OCI-LY1 (cell line): Measurements from ENCODE around the gene NSL1.

Source experiments
- EZH2 ChIP-seq: fragments of 200-600 bp; sonication (generic), shearing (Covaris generic); IDR thresholded peaks from 2 replicates; pipeline ENCODE4 v1.8.0; 2017; ENCODE audit warnings: borderline replicate concordance, mixed run types, mild to moderate bottlenecking, antibody characterized with exemption, low read length, moderate library complexity, mixed read lengths
- TF ChIP-seq, protein P1 (sequence below): fragments of 200-600 bp; sonication (generic), shearing (Covaris generic); IDR thresholded peaks from 2 replicates; pipeline ENCODE4 v1.5.1; 2017; ENCODE audit warnings: mild to moderate bottlenecking, antibody characterized with exemption, low read length, moderate library complexity, mixed read lengths

DNA sequence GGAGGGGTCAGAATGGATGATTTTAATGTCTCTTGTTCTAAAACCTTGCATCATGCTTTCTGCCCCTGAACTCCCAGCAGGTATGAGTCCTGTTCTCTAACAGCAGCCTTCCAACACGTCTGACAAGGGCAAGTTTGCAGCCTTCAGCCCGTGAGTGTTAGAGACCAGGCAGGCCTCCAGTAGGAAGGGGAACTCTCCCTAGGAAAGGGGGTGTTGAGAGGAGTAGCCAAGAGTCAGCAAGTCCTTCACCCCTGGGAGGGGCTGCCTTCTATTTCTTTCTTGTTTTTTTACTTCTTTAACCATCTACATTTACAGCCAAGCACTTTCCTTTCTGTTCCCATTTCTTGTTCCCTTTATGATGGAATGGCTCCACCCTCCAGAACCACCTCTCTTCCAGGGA is 106.1 kb downstream of the NSL1 start:
- no peak for TF ChIP-seq EZH2
- TF ChIP-seq, protein P1, sequence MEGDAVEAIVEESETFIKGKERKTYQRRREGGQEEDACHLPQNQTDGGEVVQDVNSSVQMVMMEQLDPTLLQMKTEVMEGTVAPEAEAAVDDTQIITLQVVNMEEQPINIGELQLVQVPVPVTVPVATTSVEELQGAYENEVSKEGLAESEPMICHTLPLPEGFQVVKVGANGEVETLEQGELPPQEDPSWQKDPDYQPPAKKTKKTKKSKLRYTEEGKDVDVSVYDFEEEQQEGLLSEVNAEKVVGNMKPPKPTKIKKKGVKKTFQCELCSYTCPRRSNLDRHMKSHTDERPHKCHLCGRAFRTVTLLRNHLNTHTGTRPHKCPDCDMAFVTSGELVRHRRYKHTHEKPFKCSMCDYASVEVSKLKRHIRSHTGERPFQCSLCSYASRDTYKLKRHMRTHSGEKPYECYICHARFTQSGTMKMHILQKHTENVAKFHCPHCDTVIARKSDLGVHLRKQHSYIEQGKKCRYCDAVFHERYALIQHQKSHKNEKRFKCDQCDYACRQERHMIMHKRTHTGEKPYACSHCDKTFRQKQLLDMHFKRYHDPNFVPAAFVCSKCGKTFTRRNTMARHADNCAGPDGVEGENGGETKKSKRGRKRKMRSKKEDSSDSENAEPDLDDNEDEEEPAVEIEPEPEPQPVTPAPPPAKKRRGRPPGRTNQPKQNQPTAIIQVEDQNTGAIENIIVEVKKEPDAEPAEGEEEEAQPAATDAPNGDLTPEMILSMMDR = no peak
